Thyroid gland (tissue), 4 donors: Measurements from ENCODE around the gene CAV2.

Source experiments
- CTCF ChIP-seq, 6 experiments: fragments of 200-600 bp in 3 of 6; fragments of 450-650 bp in 3 of 6; sonication (generic) in 3 of 6; IDR thresholded peaks; one replicate each; pipeline ENCODE4 v1.5.1; 2016 to 2019; ENCODE audit warnings: antibody characterized with exemption in 6 of 6, mild to moderate bottlenecking in 2 of 6, inconsistent platforms in 1 of 6, moderate library complexity in 1 of 6
- POLR2A ChIP-seq, 2 donors: fragments of 450-650 bp; IDR thresholded peaks; one replicate each; pipeline ENCODE4 v1.6.1; 2017; ENCODE audit warnings: antibody characterized with exemption in 2 of 2, mild to moderate bottlenecking in 2 of 2, moderate library complexity in 1 of 2

- TF ChIP-seq CTCF (IDR thresholded peaks at IDR 0.05) (no peak), POLR2A (IDR thresholded peaks at IDR 0.05) (no peak)
Measured at GRCh38 chr7:116497708-116498107, 1.8 kb upstream of the CAV2 start.
